Activated CD4-positive, alpha-beta T cell treated with anti-CD3 and anti-CD28 coated beads for 36 hours (primary cell): ENCODE measurements around the gene PALLD. TPM values are rescaled to one million over a fixed set of nuclear protein-coding genes. Genes with fewer than 3 reads are reported as not detected.
"Not testable (repeated sequence)": the region's sequence is repeated elsewhere in the genome, so short reads cannot be mapped to it uniquely, and the experiment has no call there.

ENCODE experiments used
- ATAC-seq: fragments of 200-7000 bp; cut with Tn5 transposase; one replicate; pipeline ENCODE4 v1.10.0; 2021; ENCODE audit warnings: mild to moderate bottlenecking, moderate library complexity
- CTCF ChIA-PET: fragments of 350-600 bp; sonication (Branson Sonifier 250); formaldehyde crosslinking; loops from one replicate; lab custom pipeline; 2021; ENCODE audit warnings: antibody characterized with exemption; lab: Charles Lee
- POLR2A ChIA-PET: fragments of 350-600 bp; sonication (Branson Sonifier 250); formaldehyde crosslinking; loops from one replicate; lab custom pipeline; 2021; ENCODE audit warnings: antibody characterized with exemption, inconsistent platforms; lab: Charles Lee
- DNase-seq: peaks from one replicate; pipeline ENCODE4 v3.0.0-alpha.2; 2020
- H3K27ac Mint-ChIP-seq: one replicate; pipeline ENCODE4 v1.8.0; 2021; ENCODE audit warnings: mixed read lengths
- H3K27me3 Mint-ChIP-seq: one replicate; pipeline ENCODE4 v1.8.0; 2021; ENCODE audit warnings: mixed read lengths
- H3K36me3 Mint-ChIP-seq: one replicate; pipeline ENCODE4 v1.8.0; 2021; ENCODE audit warnings: low read depth, mixed read lengths
- H3K4me1 Mint-ChIP-seq: one replicate; pipeline ENCODE4 v1.8.0; 2021; ENCODE audit warnings: mixed read lengths
- H3K4me3 Mint-ChIP-seq: one replicate; pipeline ENCODE4 v1.8.0; 2021; ENCODE audit warnings: mild to moderate bottlenecking, moderate library complexity, mixed read lengths
- H3K9me3 Mint-ChIP-seq: one replicate; pipeline ENCODE4 v1.8.0; 2021; ENCODE audit warnings: low read depth, mixed read lengths
- intact Hi-C, 2 experiments: fragments of 100-400 bp; cut with DNase I in 1 of 2; cut with micrococcal nuclease in 1 of 2; formaldehyde crosslinking; loops; one replicate each; pipeline versions ENCODE4 v1.14.2 to v1.15.1; 2022 to 2024; cut with DNase I, micrococcal nuclease
- total RNA-seq, 2 experiments: library from RNA; stranded (reverse); gene quantifications; one replicate each; pipeline ENCODE4 v1.2.3, GENCODE V29; 2021

Gene PALLD
- total RNA-seq, 2 experiments from 2014 or later = 9.5 to 11.0 TPM

DNA sequence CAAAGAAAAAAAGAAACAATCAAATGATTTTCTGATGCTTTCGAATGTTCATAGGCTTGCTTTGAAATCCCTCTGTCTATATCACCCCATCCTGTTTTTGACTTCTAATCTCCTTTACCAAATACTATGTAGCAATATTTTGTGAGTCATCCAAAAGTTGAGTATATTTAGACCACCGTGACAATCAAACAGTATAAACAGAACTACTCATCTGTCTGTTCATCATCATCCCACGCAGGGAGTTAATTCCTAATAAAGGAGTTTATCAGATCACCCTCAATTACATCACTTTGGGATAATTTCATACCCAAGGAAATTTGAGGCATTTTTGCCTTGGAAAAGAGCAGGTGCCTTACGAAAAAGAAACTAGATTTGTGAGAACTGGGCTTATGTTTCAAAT, 300.3 kb downstream of the PALLD start:
- no peak for DNase-seq
- Mint-ChIP-seq H3K27ac (no peak overlapping the region), H3K4me3 (no peak overlapping the region), H3K36me3 (no peaks in the 10 kb centered on the region), H3K9me3 (no peaks in the 10 kb centered on the region), H3K27me3 (no peaks in the 10 kb centered on the region), H3K4me1 (no peaks in the 10 kb centered on the region)
- POLR2A ChIA-PET = no interaction called here
- no peak for ATAC-seq
- CTCF ChIA-PET = interaction anchor here (0.5 kb wide), 1 partner anchor 218 kb away, joined by 3 read pairs; no protein-coding TSS in a partner anchor
- intact Hi-C loops = no loop called here

DNA sequence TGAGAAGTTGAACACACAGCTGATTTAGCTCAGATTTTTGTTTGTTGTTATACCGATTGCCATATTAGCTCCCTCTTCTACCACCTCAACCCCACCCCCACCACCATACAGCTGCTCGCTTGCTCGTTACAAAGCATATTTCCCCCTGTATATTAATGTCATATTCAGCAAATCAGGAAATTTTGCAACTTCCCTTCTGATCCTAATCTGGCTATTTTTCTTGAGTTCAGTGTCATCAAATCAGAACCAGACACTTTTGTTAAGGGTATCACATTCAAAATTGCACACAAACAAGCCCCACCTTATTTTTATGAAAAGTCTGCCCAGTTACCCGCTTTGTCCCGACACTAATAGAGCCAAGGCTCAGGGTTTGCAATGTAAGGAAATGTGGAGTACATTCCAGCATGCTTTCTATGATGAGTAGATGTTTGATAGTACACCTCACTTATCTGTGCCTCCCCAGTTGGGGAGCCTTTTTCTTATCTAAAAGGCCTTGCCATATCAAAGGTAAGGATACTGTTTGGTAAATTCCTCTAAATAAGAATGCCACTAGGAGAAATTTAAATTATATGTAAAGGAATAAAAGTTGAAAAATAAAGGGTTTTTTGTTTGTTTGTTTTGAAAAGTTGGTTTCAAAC, 301.0 kb downstream of the PALLD start:
- Mint-ChIP-seq H3K4me3 (no peak overlapping the region), H3K27me3 (no peaks in the 10 kb centered on the region)
- ATAC-seq = no peak

DNA sequence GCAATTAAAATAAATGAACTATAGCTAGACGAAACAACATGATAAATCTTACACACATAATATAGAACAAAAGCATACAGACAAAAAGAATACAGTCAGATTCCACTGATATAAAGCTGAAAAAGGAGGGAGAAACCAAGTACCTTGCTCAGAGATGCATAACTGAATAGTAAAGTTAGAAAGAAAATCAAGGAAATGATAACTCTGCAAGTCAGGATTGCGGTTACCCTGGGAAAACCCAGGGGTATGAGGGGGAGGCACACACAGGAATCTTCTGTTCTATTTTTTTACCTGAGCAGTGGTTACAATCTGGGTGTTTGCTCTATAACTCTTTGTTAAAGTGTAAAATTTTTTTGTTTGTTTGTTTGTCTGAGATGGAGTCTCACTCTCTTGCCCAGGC, 304.1 kb downstream of the PALLD start:
- CTCF ChIA-PET = no interaction called here
- POLR2A ChIA-PET = no interaction called here
- H3K4me3 Mint-ChIP-seq = no peak overlapping the region
- H3K27me3 Mint-ChIP-seq = no peaks in the 10 kb centered on the region
- intact Hi-C loops = no loop called here
- no peak for DNase-seq
- no peak overlapping the region for H3K27ac Mint-ChIP-seq
- no peaks in the 10 kb centered on the region for H3K4me1 Mint-ChIP-seq
- ATAC-seq = no peak
- H3K36me3 Mint-ChIP-seq = no peaks in the 10 kb centered on the region
- H3K9me3 Mint-ChIP-seq = no peaks in the 10 kb centered on the region

More for the DNA sequence above, 301.0 kb downstream of the PALLD start:
- Mint-ChIP-seq H3K9me3 (no peaks in the 10 kb centered on the region), H3K27ac (no peak overlapping the region), H3K36me3 (no peaks in the 10 kb centered on the region), H3K4me1 (no peaks in the 10 kb centered on the region)
- DNase-seq = no peak
- intact Hi-C loops = no loop called here
- ChIA-PET POLR2A (no interaction called here), CTCF (interaction anchor here (0.5 kb wide), 1 partner anchor 218 kb away, joined by 3 read pairs; no protein-coding TSS in a partner anchor)

DNA sequence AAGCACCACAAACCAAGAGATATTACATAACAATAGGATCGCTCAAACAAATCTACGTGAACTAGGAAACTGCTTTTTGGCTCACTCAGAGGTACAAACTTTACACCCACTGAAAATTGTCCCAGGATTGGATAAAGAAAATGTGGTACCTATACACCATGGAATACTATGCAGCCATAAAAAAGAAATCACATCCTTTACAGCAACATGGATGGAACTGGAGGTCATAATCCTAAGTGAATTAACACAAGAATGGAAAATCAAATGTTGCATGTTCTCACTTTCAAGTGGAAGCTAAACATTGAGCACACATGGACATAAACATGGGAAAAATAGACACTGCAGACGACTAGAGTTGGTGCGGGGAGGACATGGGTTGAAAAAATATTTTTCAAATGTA, 305.4 kb downstream of the PALLD start:
- no peak for ATAC-seq
- POLR2A ChIA-PET = no interaction called here
- intact Hi-C loops = no loop called here

DNA sequence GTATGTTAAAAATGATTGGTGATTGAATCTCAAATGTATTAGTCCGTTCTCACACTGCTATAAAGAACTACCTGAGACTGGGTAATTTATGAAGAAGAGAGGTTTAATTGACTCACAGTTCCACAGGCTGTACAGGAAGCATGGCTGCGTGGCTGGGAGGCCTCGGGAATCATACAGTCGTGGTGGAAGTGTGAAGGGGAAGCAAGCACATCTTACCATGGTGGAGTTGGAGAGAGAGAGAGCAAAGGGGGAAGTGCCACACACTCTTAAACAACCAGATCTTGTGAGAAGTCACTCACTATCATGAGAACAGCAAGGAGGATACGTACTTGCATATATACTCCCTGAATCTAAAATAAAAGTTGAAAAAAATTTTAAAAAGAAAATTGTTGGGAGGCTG, 306.2 kb downstream of the PALLD start:
- DNase-seq, POLR2A ChIA-PET, CTCF ChIA-PET, H3K4me1 Mint-ChIP-seq, ATAC-seq, H3K4me3 Mint-ChIP-seq, intact Hi-C loops, H3K27me3 Mint-ChIP-seq, H3K36me3 Mint-ChIP-seq, H3K9me3 Mint-ChIP-seq, H3K27ac Mint-ChIP-seq: not testable (repeated sequence)

More for the DNA sequence above, 305.4 kb downstream of the PALLD start:
- Mint-ChIP-seq H3K9me3 (no peaks in the 10 kb centered on the region), H3K4me3 (no peak overlapping the region), H3K36me3 (no peaks in the 10 kb centered on the region), H3K27me3 (peaks cover 2% of the 10 kb centered on the region), H3K27ac (no peak overlapping the region), H3K4me1 (no peaks in the 10 kb centered on the region)
- DNase-seq = no peak
- CTCF ChIA-PET = interaction anchor here (0.6 to 0.7 kb wide), 2 partner anchors 44 to 288 kb away, joined by 3 read pairs; no protein-coding TSS in a partner anchor

DNA sequence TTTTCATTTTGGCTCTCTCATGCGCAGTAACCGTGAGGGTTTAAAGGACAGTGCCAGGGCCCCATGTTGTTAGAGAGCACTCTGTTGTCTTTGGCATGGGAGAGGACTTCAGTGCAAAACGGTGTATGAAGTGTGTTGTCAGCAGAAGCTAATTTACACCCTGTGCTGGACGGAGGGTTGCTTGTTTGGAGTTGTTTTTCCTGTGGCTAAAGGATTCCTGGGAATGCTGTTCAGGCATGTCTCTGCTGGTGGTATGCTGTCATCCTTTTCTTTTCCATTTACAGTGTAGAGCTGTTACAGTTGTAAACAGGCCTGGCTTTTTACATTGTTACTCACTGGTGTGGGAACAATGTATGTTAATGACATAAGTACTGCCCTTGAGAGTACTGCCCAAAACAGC, 306.9 kb downstream of the PALLD start:
- intact Hi-C loops = no loop called here
- H3K27ac Mint-ChIP-seq = no peak overlapping the region
- H3K27me3 Mint-ChIP-seq = peaks cover 2% of the 10 kb centered on the region
- POLR2A ChIA-PET = no interaction called here
- no peaks in the 10 kb centered on the region for H3K4me1 Mint-ChIP-seq
- H3K9me3 Mint-ChIP-seq = no peaks in the 10 kb centered on the region
- ATAC-seq (no peak), DNase-seq (no peak)
- H3K36me3 Mint-ChIP-seq = no peaks in the 10 kb centered on the region
- H3K4me3 Mint-ChIP-seq = no peak overlapping the region
- CTCF ChIA-PET = no interaction called here

DNA sequence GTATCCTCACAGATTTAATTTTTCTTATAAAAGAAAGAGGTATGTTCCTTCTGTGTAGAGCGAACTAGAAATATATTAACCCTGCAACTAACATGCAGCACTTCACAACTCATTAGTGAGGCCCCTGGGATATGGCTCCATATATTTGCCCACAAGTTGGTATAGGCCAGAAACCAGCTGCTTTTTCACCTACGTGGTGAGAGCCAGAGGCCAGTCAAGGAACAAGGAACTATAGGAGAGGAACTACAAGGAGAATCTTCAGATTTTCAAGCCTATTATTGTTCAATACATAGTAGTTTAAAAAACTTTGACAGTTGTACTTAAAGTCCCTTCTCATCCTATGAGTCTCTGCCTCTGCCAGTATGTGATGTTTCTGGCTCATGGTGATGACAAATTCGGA, 307.3 kb downstream of the PALLD start:
- ChIA-PET POLR2A (no interaction called here), CTCF (no interaction called here)
- H3K27me3 Mint-ChIP-seq = peaks cover 2% of the 10 kb centered on the region
- H3K27ac Mint-ChIP-seq = no peak overlapping the region
- H3K4me3 Mint-ChIP-seq = no peak overlapping the region
- no peak for DNase-seq
- H3K9me3 Mint-ChIP-seq = no peaks in the 10 kb centered on the region
- no peaks in the 10 kb centered on the region for H3K4me1 Mint-ChIP-seq
- ATAC-seq = no peak
- intact Hi-C loops = no loop called here
- H3K36me3 Mint-ChIP-seq = no peaks in the 10 kb centered on the region

DNA sequence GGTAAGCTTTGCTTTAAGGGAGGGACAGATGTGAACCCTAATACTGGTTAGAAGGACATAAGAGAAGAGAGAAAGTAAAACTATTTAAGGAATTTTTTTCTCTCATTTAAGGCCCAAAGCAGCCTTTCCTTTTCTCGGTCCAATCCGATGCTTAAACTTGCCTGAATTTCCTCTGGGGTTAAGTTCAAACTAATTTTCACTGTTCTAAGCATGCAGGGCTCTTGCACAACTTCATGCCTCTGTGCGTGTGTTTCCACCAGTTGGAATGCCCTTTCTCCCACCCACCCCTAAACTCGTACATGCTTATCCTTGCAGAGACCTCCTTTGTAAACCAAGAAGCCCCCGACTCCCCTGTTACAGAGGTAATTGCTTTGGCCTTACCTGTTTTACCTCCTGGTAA, 308.5 kb downstream of the PALLD start:
- Mint-ChIP-seq H3K36me3 (no peaks in the 10 kb centered on the region), H3K9me3 (no peaks in the 10 kb centered on the region), H3K4me3 (no peak overlapping the region), H3K27me3 (peaks cover 5% of the 10 kb centered on the region), H3K4me1 (no peaks in the 10 kb centered on the region), H3K27ac (no peak overlapping the region)
- DNase-seq = no peak
- no peak for ATAC-seq
- ChIA-PET POLR2A (no interaction called here), CTCF (no interaction called here)
- intact Hi-C loops = no loop called here

DNA sequence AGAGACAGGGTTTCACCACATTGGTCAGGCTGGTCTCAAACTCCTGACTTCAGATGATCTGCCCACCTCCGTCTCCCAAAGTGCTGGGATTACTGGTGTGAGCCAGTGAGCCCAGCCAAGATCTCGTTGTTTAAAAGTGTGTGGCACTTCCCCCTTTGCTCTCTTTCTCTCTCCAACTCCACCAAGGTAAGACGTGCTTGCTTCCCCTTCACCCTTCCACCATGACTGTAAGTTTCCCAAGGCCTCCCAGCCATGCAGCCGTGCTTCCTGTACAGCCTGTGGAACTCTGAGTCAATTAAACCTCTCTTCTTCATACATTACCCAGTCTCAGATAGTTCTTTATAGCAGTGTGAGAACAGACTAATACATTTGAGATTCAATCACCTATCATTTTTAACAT, 309.4 kb downstream of the PALLD start:
- DNase-seq, H3K27ac Mint-ChIP-seq, H3K4me1 Mint-ChIP-seq, CTCF ChIA-PET, ATAC-seq, H3K4me3 Mint-ChIP-seq, H3K27me3 Mint-ChIP-seq, H3K36me3 Mint-ChIP-seq, POLR2A ChIA-PET, intact Hi-C loops, H3K9me3 Mint-ChIP-seq: not testable (repeated sequence)

DNA sequence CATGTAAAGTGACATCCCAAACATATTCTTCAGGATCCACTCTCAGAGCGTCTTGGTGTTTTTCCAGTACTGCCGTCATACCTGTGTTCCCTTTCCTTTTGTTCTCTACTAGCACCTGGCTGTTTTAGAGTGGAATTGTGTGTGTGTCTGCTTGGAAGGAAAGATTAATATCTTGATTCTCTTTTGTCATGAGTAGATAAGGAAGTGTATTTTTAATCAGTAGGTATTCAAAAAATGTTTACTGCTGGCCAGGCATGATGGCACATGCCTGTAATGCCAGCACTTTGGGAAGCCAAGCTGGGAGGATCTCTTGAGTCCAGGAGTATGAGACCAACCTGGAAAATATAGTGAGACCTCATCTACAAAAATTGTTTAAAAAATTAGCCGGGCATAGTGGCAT, 314.4 kb downstream of the PALLD start:
- Mint-ChIP-seq H3K9me3 (no peaks in the 10 kb centered on the region), H3K4me3 (no peak overlapping the region), H3K4me1 (no peaks in the 10 kb centered on the region), H3K27me3 (peaks cover 15% of the 10 kb centered on the region), H3K36me3 (no peaks in the 10 kb centered on the region), H3K27ac (no peak overlapping the region)
- intact Hi-C loops = no loop called here
- ATAC-seq (no peak), DNase-seq (no peak)
- ChIA-PET CTCF (no interaction called here), POLR2A (no interaction called here)

DNA sequence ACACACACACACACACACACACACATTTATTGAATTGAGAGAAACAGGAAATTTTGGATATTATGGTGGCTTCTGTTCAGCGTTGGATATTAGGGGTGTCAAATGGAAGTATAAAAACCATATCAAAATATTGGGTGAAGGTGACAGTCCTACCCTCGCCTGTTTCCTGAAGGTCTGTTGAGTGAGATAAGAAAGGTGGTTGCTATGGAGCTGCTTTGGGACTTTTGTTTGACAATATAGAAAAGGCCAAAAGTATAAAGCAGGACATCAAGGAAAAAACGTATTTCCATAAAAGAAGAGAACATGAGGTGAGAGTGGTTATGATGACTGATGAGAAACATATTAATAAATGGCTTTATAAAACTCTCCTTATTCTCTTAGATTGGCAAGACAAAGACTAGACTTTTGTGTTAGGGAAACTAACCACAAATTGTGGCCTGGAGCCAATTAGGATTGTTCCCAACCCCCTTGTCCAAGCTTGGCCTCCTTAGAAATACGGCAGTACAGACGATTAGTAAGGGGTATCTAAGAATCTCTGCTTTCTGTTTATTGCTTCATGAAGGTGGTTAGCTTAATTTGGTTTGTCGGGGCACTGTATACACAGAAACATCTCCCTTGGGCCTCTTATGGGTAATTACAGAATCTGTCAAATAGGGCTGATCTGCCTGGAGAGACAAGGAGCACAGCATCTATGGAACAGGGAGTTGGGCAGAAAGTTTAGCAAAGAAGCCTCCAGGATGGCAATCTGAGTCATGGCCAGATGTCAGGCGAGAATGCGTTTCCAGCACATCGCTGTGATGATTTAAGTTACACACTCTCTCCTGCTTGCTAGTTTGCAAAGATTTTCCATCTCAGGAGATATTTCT, 315.2 kb downstream of the PALLD start:
- ATAC-seq = no peak
- peaks cover 21% of the 10 kb centered on the region for H3K27me3 Mint-ChIP-seq
- no peak overlapping the region for H3K4me3 Mint-ChIP-seq
- CTCF ChIA-PET = interaction anchor here (0.6 to 0.7 kb wide), 2 partner anchors 298 to 682 kb away, joined by 3 read pairs; no protein-coding TSS in a partner anchor
- H3K27ac Mint-ChIP-seq = no peak overlapping the region
- H3K9me3 Mint-ChIP-seq = no peaks in the 10 kb centered on the region
- POLR2A ChIA-PET = interaction anchor here (0.8 kb wide), 1 partner anchor 8 kb away, joined by 3 read pairs; no protein-coding TSS in a partner anchor
- no peaks in the 10 kb centered on the region for H3K36me3 Mint-ChIP-seq
- no peak for DNase-seq
- H3K4me1 Mint-ChIP-seq = peaks cover 7% of the 10 kb centered on the region
- intact Hi-C loops = no loop called here

DNA sequence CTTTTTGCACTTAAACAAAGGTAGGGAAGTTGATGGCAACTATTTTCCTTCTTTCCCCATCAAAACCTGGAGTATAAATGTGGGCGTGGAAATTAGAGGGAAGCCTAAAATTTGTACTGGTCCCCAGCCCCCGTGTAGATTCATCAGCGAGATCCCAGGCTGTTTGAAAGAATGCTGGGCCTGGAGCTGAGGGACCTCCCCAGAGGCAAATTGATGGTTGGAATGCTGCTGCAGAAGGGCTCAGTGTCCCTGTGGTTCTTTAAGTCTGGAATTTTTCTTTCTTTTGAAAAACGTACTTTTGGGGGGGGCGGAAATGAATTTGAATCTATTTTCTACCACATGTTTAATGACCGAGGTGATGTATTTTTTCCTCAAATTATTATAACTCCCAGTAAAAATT, 316.0 kb downstream of the PALLD start:
- no peaks in the 10 kb centered on the region for H3K36me3 Mint-ChIP-seq

More for the DNA sequence above, 316.0 kb downstream of the PALLD start:
- no peak for DNase-seq
- H3K9me3 Mint-ChIP-seq = no peaks in the 10 kb centered on the region
- H3K4me3 Mint-ChIP-seq = no peak overlapping the region
- intact Hi-C loops = no loop called here
- ChIA-PET POLR2A (no interaction called here), CTCF (interaction anchor here (0.6 to 0.7 kb wide), 2 partner anchors 299 to 681 kb away, joined by 3 read pairs; no protein-coding TSS in a partner anchor)
- H3K27me3 Mint-ChIP-seq = peaks cover 28% of the 10 kb centered on the region
- H3K4me1 Mint-ChIP-seq = peaks cover 12% of the 10 kb centered on the region
- no peak overlapping the region for H3K27ac Mint-ChIP-seq
- ATAC-seq = no peak
